Right lobe of liver (tissue), 4 donors: Measurements from ENCODE around the gene CHMP2A.

Source experiments
- POLR2A ChIP-seq: fragments of 450-650 bp; IDR thresholded peaks from one replicate; pipeline ENCODE4 v1.6.1; 2017; ENCODE audit warnings: antibody characterized with exemption, mild to moderate bottlenecking
- TF ChIP-seq, protein P1 (sequence below), 4 donors: fragments of 200-600 bp in 3 of 4; fragments of 450-650 bp in 1 of 4; IDR thresholded peaks; one replicate each; pipeline versions ENCODE4 v1.5.1 to v1.8.0; 2016 to 2022; ENCODE audit warnings: antibody characterized with exemption in 4 of 4, mild to moderate bottlenecking in 2 of 4
- donor health status: DM: no; HTN: no; CAD: no.
- donor health status: DM: no; HTN: no; CAD: no.
- donor health status: DM: no; HTN: yes; CAD: no.

GRCh38 chr19:58519087-58519354 is 35.9 kb downstream of the CHMP2A start:
- TF ChIP-seq, protein P1, sequence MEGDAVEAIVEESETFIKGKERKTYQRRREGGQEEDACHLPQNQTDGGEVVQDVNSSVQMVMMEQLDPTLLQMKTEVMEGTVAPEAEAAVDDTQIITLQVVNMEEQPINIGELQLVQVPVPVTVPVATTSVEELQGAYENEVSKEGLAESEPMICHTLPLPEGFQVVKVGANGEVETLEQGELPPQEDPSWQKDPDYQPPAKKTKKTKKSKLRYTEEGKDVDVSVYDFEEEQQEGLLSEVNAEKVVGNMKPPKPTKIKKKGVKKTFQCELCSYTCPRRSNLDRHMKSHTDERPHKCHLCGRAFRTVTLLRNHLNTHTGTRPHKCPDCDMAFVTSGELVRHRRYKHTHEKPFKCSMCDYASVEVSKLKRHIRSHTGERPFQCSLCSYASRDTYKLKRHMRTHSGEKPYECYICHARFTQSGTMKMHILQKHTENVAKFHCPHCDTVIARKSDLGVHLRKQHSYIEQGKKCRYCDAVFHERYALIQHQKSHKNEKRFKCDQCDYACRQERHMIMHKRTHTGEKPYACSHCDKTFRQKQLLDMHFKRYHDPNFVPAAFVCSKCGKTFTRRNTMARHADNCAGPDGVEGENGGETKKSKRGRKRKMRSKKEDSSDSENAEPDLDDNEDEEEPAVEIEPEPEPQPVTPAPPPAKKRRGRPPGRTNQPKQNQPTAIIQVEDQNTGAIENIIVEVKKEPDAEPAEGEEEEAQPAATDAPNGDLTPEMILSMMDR (IDR thresholded peaks at IDR 0.05), result peak in 3 of 4 donors; percentile 47 to 54 (median 51)
- no peak for TF ChIP-seq POLR2A
